Measurements from ENCODE around the gene RTL1.

DNA sequence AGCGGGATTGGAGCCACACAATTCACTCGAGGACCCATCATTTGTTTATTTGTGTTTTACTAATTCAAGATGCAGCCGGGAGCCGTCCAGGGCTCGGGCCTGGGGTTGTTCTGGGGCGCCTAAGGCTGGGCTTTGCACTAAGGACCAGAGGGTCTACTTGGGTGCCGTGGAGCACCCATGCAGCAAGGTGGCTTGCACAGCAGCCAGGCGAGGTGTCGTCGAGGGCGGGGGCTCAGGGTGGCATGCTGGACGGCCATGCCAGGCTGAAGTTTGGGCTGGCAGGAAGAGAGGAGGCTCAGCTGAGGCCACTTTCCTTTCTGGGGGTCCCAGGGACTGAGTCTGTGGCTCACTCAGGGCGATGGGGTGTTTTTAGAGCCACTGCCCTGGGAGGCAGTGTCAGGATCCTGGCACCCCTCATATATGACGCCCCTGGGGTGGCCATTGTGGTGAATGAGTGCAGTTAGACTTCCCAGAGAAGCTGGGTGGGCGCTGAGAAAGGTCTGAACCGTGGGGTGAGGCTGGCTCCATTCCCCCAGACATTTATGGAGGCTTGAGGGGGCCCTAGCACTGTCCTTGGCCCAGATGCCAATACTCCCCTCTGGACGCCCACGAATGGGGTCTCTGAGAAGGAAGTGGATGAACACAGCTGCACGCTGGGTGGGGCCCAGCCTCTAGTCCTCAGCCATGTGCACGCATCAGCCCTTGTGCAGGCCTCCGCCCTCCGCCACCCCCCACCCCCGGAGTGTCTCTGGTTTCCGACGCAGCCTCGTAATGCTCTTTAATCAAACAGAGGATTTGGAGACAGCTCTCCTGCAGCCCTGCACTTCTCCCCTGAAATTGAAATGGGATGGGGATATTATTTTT is 66.3 kb downstream of the RTL1 start:
- TF ChIP-seq, protein P1, sequence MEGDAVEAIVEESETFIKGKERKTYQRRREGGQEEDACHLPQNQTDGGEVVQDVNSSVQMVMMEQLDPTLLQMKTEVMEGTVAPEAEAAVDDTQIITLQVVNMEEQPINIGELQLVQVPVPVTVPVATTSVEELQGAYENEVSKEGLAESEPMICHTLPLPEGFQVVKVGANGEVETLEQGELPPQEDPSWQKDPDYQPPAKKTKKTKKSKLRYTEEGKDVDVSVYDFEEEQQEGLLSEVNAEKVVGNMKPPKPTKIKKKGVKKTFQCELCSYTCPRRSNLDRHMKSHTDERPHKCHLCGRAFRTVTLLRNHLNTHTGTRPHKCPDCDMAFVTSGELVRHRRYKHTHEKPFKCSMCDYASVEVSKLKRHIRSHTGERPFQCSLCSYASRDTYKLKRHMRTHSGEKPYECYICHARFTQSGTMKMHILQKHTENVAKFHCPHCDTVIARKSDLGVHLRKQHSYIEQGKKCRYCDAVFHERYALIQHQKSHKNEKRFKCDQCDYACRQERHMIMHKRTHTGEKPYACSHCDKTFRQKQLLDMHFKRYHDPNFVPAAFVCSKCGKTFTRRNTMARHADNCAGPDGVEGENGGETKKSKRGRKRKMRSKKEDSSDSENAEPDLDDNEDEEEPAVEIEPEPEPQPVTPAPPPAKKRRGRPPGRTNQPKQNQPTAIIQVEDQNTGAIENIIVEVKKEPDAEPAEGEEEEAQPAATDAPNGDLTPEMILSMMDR (conservative IDR thresholded peaks at IDR 0.05), result no peak
- no peak for TF ChIP-seq ZFX (IDR thresholded peaks at IDR 0.05)

All from C4-2B (cell line).